ENCODE data around the gene PPP3CB. TPM values are rescaled to one million over a fixed set of nuclear protein-coding genes. Genes with fewer than 3 reads are reported as not detected.

Gene PPP3CB
- total RNA-seq, 1 experiment from 2014 or later, result 34.0 TPM

DNA sequence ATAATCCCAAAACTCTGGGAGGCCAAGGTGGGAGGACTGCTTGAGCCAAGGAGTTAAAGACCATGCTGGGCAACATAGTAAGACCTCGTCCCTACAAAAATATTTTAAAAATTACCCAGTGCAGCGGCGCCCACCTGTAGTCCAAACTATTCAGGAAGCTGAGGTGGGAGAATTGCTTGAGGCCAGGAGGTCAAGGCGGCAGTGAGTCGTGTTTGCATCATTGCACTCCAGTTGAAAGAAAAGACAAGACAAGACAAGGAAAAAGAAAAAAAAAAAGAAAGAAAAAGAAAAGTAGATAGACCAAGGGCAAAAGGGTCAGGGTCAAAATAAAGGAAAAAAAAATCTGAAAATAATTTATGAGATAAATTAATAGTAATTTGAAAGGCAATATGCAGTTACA is 87.8 kb downstream of the PPP3CB start:
- no peak for TF ChIP-seq EZH2 (IDR thresholded peaks at IDR 0.05; ENCODE audit: low read depth)
- TF ChIP-seq, protein P1, sequence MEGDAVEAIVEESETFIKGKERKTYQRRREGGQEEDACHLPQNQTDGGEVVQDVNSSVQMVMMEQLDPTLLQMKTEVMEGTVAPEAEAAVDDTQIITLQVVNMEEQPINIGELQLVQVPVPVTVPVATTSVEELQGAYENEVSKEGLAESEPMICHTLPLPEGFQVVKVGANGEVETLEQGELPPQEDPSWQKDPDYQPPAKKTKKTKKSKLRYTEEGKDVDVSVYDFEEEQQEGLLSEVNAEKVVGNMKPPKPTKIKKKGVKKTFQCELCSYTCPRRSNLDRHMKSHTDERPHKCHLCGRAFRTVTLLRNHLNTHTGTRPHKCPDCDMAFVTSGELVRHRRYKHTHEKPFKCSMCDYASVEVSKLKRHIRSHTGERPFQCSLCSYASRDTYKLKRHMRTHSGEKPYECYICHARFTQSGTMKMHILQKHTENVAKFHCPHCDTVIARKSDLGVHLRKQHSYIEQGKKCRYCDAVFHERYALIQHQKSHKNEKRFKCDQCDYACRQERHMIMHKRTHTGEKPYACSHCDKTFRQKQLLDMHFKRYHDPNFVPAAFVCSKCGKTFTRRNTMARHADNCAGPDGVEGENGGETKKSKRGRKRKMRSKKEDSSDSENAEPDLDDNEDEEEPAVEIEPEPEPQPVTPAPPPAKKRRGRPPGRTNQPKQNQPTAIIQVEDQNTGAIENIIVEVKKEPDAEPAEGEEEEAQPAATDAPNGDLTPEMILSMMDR (conservative IDR thresholded peaks at IDR 0.05), result no peak
- Histone ChIP-seq H3F3A (ENCODE audit: insufficient read depth, low read depth) (peaks cover 11% of the 10 kb centered on the region; the same call in 1 of the 2 replicates), H4K20me1 (ENCODE audit: insufficient read depth) (peaks cover 82% of the 10 kb centered on the region), H3K4me2 (0 out of 2 replicates have a peak overlapping the region, but pooled peaks have one; percentile 8), H3K9me2 (ENCODE audit: insufficient read depth) (no peaks in the 10 kb centered on the region), H3K9me3 (ENCODE audit: insufficient read depth, low read depth) (no peaks in the 10 kb centered on the region), H3K27me3 (ENCODE audit: insufficient read depth, low read depth) (no peaks in the 10 kb centered on the region), H3K4me3 (no peak overlapping the region), H3K36me3 (ENCODE audit: low read depth) (peaks cover 29% of the 10 kb centered on the region), H3K79me2 (ENCODE audit: low read depth) (peaks cover 100% of the 10 kb centered on the region), H2AFZ (no peak overlapping the region), H3K27ac (no peak overlapping the region), H3K4me1 (replicated peaks; ENCODE audit: insufficient read depth) (peaks cover 38% of the 10 kb centered on the region)
- ChIA-PET POLR2A (ENCODE audit: unreplicated experiment) (interaction anchor here (0.6 kb wide), 1 partner anchor 30 kb away, joined by 4 read pairs; no protein-coding TSS in a partner anchor), CTCF (interaction anchor here (0.6 kb wide), 1 partner anchor 198 kb away, joined by 3 read pairs; no protein-coding TSS in a partner anchor)
- DNase-seq, result no peak
- BruUV-seq (replicated peaks), result no TSS peak
- intact Hi-C loops (cut with micrococcal nuclease; ENCODE audit: unreplicated experiment), result no loop called here

DNA sequence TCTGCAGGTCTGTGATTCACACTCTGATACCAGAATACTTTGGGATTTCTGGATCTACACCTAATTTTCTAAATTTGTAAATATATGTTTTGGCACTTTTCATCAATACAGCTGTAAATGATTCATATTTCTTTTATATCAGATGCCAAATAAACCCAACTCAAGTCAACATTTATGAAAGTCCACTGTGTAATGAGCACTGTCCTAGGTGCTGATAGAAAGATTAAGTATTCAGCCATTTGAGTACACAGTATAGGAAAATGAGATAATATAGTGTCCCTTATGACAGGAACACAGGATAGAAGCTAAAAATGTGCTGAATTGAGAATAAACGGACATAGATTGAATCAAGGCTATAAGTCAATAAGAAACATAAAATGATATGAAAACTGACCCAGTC is 88.3 kb downstream of the PPP3CB start:
- DNase-seq, result no peak
- ChIA-PET POLR2A (ENCODE audit: unreplicated experiment) (interaction anchor here (0.6 kb wide), 1 partner anchor 31 kb away, joined by 4 read pairs; no protein-coding TSS in a partner anchor), CTCF (interaction anchor here (0.6 kb wide), 1 partner anchor 197 kb away, joined by 3 read pairs; no protein-coding TSS in a partner anchor)
- no TSS peak for BruUV-seq (replicated peaks)
- TF ChIP-seq EZH2 (IDR thresholded peaks at IDR 0.05; ENCODE audit: low read depth), result no peak
- Histone ChIP-seq H3K9me2 (ENCODE audit: insufficient read depth) (no peaks in the 10 kb centered on the region), H3K27ac (no peak overlapping the region), H3F3A (ENCODE audit: insufficient read depth, low read depth) (peaks cover 5% of the 10 kb centered on the region; the same call in 1 of the 2 replicates), H3K79me2 (ENCODE audit: low read depth) (peaks cover 100% of the 10 kb centered on the region), H4K20me1 (ENCODE audit: insufficient read depth) (peaks cover 87% of the 10 kb centered on the region), H3K4me3 (no peak overlapping the region), H3K36me3 (ENCODE audit: low read depth) (peaks cover 29% of the 10 kb centered on the region), H3K9me3 (ENCODE audit: insufficient read depth, low read depth) (no peaks in the 10 kb centered on the region), H2AFZ (no peak overlapping the region), H3K4me2 (no peak overlapping the region), H3K27me3 (ENCODE audit: insufficient read depth, low read depth) (no peaks in the 10 kb centered on the region), H3K4me1 (replicated peaks; ENCODE audit: insufficient read depth) (peaks cover 38% of the 10 kb centered on the region)
- intact Hi-C loops (cut with micrococcal nuclease; ENCODE audit: unreplicated experiment), result no loop called here

DNA sequence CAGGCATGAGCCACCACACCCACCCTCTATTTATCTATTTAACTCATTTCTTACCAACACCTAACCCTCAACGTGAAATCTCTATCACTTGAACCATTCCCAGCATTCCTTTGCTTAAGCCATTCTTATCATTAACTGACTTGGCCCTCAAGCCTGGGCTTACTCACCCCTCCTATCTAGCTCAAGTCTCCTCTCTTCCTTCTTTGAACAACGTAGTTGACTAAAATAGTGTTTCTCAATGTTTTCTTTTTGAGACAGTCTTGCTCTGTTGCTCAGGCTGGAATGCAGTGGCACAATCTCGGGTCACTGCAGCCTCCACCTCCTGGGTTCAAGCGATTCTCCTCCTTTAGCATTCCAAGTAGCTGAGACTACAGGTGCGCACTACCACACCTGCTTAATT is 89.0 kb downstream of the PPP3CB start:
- Histone ChIP-seq H3K4me2 (no peak overlapping the region), H3K27ac (no peak overlapping the region), H2AFZ (no peak overlapping the region), H3K9me2 (ENCODE audit: insufficient read depth) (no peaks in the 10 kb centered on the region), H3K9me3 (ENCODE audit: insufficient read depth, low read depth) (no peaks in the 10 kb centered on the region), H3F3A (ENCODE audit: insufficient read depth, low read depth) (no peaks in the 10 kb centered on the region), H3K4me1 (replicated peaks; ENCODE audit: insufficient read depth) (peaks cover 31% of the 10 kb centered on the region), H3K27me3 (ENCODE audit: insufficient read depth, low read depth) (no peaks in the 10 kb centered on the region), H4K20me1 (ENCODE audit: insufficient read depth) (peaks cover 91% of the 10 kb centered on the region), H3K36me3 (ENCODE audit: low read depth) (peaks cover 29% of the 10 kb centered on the region), H3K4me3 (no peak overlapping the region), H3K79me2 (ENCODE audit: low read depth) (peaks cover 100% of the 10 kb centered on the region)
- ChIA-PET CTCF (no interaction called here), POLR2A (ENCODE audit: unreplicated experiment) (no interaction called here)
- TF ChIP-seq, protein P1 (conservative IDR thresholded peaks at IDR 0.05), result no peak
- TF ChIP-seq EZH2 (IDR thresholded peaks at IDR 0.05; ENCODE audit: low read depth), result no peak
- intact Hi-C loops (cut with micrococcal nuclease; ENCODE audit: unreplicated experiment), result no loop called here
- no TSS peak for BruUV-seq (replicated peaks)
- no peak for DNase-seq

DNA sequence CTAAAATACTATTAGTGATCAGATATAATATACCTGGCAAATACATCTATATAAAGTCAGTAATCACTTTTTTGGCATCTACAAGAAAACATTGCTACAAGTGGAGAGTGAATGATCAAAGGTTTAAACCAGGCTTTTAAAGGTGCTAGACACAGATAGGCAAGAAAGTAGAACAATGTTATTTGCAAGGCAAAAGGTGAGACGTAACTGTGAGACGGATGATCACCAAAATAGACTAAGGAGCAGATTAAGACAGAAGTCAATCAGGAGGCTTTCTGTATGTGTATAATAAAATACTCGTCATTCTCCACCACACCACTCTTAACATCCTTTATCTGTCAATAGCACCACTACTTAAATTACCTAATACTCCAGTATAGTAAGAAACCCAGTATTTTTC is 90.3 kb downstream of the PPP3CB start:
- CTCF ChIA-PET, result no interaction called here
- no peak overlapping the region for H2AFZ ChIP-seq
- no TSS peak for BruUV-seq (replicated peaks)

More for the DNA sequence above, 90.3 kb downstream of the PPP3CB start:
- Histone ChIP-seq H3K27me3 (ENCODE audit: insufficient read depth, low read depth) (no peaks in the 10 kb centered on the region), H4K20me1 (ENCODE audit: insufficient read depth) (peaks cover 82% of the 10 kb centered on the region), H3K4me2 (no peak overlapping the region), H3F3A (ENCODE audit: insufficient read depth, low read depth) (no peaks in the 10 kb centered on the region), H3K79me2 (ENCODE audit: low read depth) (peaks cover 100% of the 10 kb centered on the region), H3K9me2 (ENCODE audit: insufficient read depth) (no peaks in the 10 kb centered on the region), H3K9me3 (ENCODE audit: insufficient read depth, low read depth) (no peaks in the 10 kb centered on the region), H3K4me1 (replicated peaks; ENCODE audit: insufficient read depth) (peaks cover 26% of the 10 kb centered on the region), H3K4me3 (no peak overlapping the region), H3K36me3 (ENCODE audit: low read depth) (peaks cover 25% of the 10 kb centered on the region), H3K27ac (no peak overlapping the region)
- no peak for DNase-seq
- TF ChIP-seq, protein P1 (conservative IDR thresholded peaks at IDR 0.05), result no peak
- TF ChIP-seq EZH2 (IDR thresholded peaks at IDR 0.05; ENCODE audit: low read depth), result no peak
- POLR2A ChIA-PET (ENCODE audit: unreplicated experiment), result no interaction called here
- intact Hi-C loops (cut with micrococcal nuclease; ENCODE audit: unreplicated experiment), result no loop called here

Measured in PC-9 (cell line).